ENCODE data around the gene RAB24.
A peak's percentile ranks its signal among the peaks of the same experiment; 100 is the strongest.
"Not testable (repeated sequence)": the region's sequence is repeated elsewhere in the genome, so short reads cannot be mapped to it uniquely, and the experiment has no call there.

The RAB24 gene

DNA sequence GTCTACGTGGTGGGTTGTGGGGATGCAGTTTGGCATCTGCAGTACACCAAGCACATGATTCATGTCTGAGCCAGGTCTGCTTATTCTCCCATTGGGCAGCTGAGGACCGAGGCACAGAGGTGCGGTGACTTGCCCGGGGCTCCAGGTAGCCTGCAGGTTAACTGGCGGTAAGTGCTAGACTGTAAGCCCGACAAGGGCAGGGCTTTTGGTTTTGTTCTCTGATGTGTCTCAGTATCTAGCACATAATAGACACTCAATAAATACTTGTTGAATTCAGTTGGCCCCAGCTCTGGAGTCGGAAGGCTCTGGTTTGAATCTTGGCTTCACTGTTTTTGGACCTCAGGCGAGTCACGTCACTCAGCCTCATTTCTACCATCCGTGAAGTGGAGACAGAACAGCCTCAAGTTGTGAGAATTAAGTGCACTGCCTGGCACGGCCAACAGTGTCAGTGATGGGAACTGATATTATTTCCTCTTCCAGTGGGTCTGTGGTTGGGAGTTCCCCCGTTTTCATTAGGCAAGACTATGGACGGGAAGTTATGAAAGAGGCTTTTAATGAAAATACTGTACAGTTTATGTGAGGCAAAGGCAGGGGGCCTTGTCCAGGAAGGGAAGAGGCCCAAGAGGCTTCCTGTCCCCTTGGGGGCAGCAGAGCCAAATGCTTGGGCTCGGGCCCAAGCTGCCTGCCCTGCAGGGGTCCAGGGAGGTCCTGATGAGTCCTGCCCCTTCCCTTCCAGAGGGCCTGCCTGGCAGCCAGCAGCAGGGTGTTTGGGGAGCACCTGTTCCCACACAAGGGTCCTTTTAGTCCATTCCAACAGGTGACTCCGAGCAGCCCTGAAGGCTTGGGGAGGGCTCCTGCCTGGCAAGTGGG is 3.4 kb upstream of the RAB24 start:
- Histone ChIP-seq H3K36me3 (ENCODE audit: control insufficient read depth, insufficient read depth, low read length) (peaks cover 12% of the 10 kb centered on the region), H3K27me3 (replicated peaks; ENCODE audit: control insufficient read depth, insufficient read depth, low read length) (no peaks in the 10 kb centered on the region), H3K4me3 (replicated peaks; ENCODE audit: low read depth, low read length) (no peak overlapping the region)
- no peak for DNase-seq (ENCODE audit: extremely low read depth, insufficient read length)
- TF ChIP-seq, protein P1, sequence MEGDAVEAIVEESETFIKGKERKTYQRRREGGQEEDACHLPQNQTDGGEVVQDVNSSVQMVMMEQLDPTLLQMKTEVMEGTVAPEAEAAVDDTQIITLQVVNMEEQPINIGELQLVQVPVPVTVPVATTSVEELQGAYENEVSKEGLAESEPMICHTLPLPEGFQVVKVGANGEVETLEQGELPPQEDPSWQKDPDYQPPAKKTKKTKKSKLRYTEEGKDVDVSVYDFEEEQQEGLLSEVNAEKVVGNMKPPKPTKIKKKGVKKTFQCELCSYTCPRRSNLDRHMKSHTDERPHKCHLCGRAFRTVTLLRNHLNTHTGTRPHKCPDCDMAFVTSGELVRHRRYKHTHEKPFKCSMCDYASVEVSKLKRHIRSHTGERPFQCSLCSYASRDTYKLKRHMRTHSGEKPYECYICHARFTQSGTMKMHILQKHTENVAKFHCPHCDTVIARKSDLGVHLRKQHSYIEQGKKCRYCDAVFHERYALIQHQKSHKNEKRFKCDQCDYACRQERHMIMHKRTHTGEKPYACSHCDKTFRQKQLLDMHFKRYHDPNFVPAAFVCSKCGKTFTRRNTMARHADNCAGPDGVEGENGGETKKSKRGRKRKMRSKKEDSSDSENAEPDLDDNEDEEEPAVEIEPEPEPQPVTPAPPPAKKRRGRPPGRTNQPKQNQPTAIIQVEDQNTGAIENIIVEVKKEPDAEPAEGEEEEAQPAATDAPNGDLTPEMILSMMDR (IDR thresholded peaks at IDR 0.05; ENCODE audit: insufficient read depth, low read length, poor library complexity, severe bottlenecking), result peak; percentile 24

DNA sequence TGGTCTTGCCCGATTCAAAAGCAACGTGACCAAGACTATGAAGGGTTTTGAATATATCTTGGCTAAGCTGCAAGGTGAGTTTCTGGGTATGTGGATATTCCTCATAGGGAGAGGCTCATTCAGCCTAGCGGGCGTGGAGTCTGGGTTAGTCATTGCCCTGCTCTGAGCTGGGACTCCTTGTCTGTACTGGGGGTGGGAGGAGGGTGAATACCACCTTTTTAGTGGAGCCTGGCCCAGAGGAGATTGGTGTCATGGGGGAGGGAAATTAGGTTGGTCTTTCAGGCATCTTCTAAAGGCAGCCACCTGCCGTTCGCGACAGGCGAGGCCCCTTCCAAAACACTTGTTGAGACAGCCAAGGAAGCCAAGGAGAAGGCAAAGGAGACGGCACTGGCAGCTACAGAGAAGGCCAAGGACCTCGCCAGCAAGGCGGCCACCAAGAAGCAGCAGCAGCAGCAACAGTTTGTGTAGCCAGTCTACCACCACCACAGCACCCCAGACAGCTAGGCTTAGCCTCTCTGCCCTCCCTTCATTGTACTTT is 2.7 kb upstream of the RAB24 start:
- not testable (repeated sequence) for H3K4me3 ChIP-seq (replicated peaks; ENCODE audit: low read depth, low read length); DNase-seq (ENCODE audit: extremely low read depth, insufficient read length); H3K27me3 ChIP-seq (replicated peaks; ENCODE audit: control insufficient read depth, insufficient read depth, low read length)
- peaks cover 14% of the 10 kb centered on the region for H3K36me3 ChIP-seq (ENCODE audit: control insufficient read depth, insufficient read depth, low read length)

DNA sequence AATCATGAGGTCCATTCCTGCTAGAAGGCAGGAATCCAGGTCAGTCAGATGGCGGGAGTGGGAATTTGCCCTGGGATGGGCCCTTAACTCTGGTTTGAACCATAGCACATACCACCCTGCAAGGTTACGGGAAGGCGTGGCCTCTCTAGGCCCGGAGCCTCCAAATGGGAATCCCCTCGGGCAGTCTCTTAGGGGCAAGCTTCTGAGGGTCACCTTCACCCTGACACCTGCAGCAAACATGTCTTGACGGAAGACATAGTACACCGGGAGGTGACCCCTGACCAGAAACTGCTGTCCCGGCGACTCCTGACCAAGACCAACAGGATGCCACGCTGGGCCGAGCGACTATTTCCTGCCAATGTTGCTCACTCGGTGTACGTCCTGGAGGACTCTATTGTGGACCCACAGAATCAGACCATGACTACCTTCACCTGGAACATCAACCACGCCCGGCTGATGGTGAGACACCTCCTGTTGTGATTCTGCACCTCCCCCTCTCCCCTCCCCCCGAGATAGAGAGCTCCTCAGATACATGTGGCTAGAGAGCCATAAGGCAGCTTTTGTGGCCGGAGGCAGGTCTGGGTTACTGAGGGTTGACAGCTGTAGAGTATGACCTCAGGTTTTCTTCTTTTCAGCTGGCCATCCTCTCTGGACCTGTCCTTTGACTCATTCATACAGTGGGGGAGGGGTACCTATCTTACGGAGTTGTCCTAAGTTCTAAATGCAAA is 1.0 kb upstream of the RAB24 start:
- Histone ChIP-seq H3K27me3 (replicated peaks; ENCODE audit: control insufficient read depth, insufficient read depth, low read length) (no peaks in the 10 kb centered on the region), H3K36me3 (ENCODE audit: control insufficient read depth, insufficient read depth, low read length) (peaks cover 14% of the 10 kb centered on the region), H3K4me3 (replicated peaks; ENCODE audit: low read depth, low read length) (peak overlapping the region; percentile 80)
- no peak for DNase-seq (ENCODE audit: extremely low read depth, insufficient read length)
- TF ChIP-seq, protein P1 (IDR thresholded peaks at IDR 0.05; ENCODE audit: insufficient read depth, low read length, poor library complexity, severe bottlenecking), result no peak

DNA sequence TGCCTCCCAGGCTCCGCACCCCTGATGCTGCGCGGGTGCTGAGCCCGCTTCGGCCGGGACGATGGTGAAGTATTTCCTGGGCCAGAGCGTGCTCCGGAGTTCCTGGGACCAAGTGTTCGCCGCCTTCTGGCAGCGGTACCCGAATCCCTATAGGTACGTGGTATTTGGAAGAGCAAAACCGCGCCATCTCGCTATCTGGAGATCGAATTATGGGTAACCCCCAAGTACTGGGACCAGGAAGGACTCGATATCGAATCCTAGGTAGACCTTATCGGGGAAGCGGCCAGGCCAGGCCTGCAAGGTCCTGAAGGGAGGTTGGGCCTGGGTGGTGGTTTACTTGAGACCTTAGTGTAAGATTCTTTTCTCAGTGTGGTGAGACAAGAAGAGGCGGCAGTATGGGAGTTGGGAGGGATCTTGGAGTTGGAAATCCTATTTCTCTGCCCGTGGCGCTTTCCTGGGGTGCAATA is 439 bp upstream of the RAB24 start:
- Histone ChIP-seq H3K27me3 (replicated peaks; ENCODE audit: control insufficient read depth, insufficient read depth, low read length) (no peaks in the 10 kb centered on the region), H3K4me3 (replicated peaks; ENCODE audit: low read depth, low read length) (peak overlapping the region; percentile 80), H3K36me3 (ENCODE audit: control insufficient read depth, insufficient read depth, low read length) (peaks cover 12% of the 10 kb centered on the region)
- no peak for DNase-seq (ENCODE audit: extremely low read depth, insufficient read length)
- TF ChIP-seq, protein P1 (IDR thresholded peaks at IDR 0.05; ENCODE audit: insufficient read depth, low read length, poor library complexity, severe bottlenecking), result no peak

DNA sequence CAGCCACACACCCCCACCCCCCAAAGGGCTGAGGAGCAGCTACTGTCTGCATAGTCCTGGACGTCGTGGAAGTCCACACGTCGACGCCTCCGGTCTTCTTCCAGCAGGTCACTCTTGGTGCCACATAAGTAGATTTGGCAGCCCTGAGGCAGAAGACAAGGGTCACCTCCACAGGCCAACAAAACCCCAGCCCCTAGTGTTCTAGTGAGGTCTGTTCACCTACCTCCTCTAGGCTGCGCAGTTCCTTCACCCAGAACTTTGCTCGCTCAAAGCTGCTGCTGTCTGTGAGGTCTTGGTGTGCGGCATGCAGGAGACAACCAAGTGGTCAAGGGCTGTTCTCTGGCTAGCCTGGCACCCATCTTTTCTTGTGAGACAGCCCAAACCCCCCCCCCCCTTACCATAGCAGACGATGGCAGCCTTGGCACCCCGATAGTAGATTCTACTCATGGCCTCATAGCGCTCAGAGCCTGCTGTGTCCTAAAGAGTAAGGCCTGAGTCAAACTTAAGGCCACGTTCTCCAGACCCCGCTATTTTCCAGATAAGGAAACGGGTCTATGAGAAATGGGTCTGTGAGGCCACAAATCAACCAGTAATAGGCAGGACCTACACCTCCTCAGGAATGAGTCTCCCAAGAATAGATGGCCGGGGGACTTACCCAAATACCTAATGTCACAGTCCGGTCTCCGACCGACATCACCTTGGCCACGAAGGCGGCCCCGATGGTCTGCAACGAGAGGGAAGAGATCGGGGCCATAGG is 987 bp downstream of the RAB24 start:
- H3K4me3 ChIP-seq (replicated peaks; ENCODE audit: low read depth, low read length), result peak overlapping the region; percentile 80
- no peak for DNase-seq (ENCODE audit: extremely low read depth, insufficient read length)
- peaks cover 12% of the 10 kb centered on the region for H3K36me3 ChIP-seq (ENCODE audit: control insufficient read depth, insufficient read depth, low read length)
- TF ChIP-seq, protein P1 (IDR thresholded peaks at IDR 0.05; ENCODE audit: insufficient read depth, low read length, poor library complexity, severe bottlenecking), result peak; percentile 40
- no peaks in the 10 kb centered on the region for H3K27me3 ChIP-seq (replicated peaks; ENCODE audit: control insufficient read depth, insufficient read depth, low read length)
